ENCODE measurements around the gene C17orf113. TPM values are rescaled to one million over a fixed set of nuclear protein-coding genes. Genes with fewer than 3 reads are reported as not detected.

C17orf113 gene
- total RNA-seq, 1 experiment from 2014 or later, result 2.3 TPM

DNA sequence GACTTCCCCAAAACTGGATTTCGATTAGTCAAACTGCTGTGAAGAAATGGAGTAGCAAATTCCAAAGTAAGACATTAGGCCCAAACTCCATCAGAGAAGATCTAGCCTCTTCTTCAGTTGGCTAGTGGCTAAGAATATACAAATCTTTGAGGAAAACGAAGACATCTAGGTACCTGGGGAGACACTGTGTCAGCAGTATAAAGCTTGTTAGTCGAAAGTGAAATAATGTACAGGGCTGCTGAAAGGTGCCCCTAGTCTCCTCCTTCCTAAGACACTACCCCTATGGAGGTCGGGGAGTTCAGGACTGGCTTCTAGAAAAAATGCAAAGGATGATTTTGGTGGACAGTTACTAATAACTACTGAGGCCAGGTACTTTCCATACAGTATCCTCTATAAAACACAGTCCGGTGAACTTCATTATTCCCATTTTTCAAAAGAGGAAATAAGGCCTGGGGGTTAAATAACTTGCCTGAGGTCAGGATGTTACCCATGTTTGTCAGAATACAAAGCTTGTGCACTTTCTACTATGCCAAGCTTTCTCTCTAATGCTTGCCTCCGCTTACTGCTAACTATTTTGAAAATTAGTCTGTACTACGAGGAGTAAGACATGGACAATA is 48.1 kb downstream of the C17orf113 start:
- TF ChIP-seq RAD21 (IDR thresholded peaks at IDR 0.05; ENCODE audit: low read depth), result no peak
- no peak for TF ChIP-seq JUND (IDR thresholded peaks at IDR 0.05)
- TF ChIP-seq SP1 (IDR thresholded peaks at IDR 0.05; ENCODE audit: low read depth), result no peak
- Histone ChIP-seq H3K4me1 (ENCODE audit: control insufficient read depth in 1 of 2, insufficient read depth in 2 of 2, low read length in 2 of 2) (peaks cover 6 to 23% of the 10 kb centered on the region in 2 experiments), H3K9ac (ENCODE audit: low read length) (no peak overlapping the region), H4K20me1 (ENCODE audit: insufficient read depth) (peaks cover 8% of the 10 kb centered on the region; the same call in 1 of the 2 replicates), H3K4me2 (ENCODE audit: low read length) (no peak overlapping the region), H3K9me2 (ENCODE audit: insufficient read depth) (no peaks in the 10 kb centered on the region), H3K36me3 (ENCODE audit: control insufficient read depth in 1 of 2, insufficient read depth in 2 of 2, low read length in 2 of 2) (peaks cover 19 to 20% of the 10 kb centered on the region in 2 experiments), H3K27ac (ENCODE audit: low read depth, low read length) (no peak overlapping the region), H2AFZ (ENCODE audit: low read depth, low read length, poor library complexity, severe bottlenecking) (no peak overlapping the region), H3K27me3 (ENCODE audit: insufficient read depth, low read length) (no peaks in the 10 kb centered on the region), H3K79me2 (ENCODE audit: insufficient read depth, low read length) (peaks cover 71% of the 10 kb centered on the region), H3K4me3 (replicated peaks in 1 of 2; ENCODE audit: low read depth in 1 of 2, low read length in 2 of 2) (no peak overlapping the region), H3K9me3 (ENCODE audit: control insufficient read depth in 1 of 2, insufficient read depth in 1 of 2, low read depth in 1 of 2, low read length in 2 of 2) (no peaks in the 10 kb centered on the region)
- DNase-seq (ENCODE audit: low read depth, low spot score), result no peak
- no peak for ATAC-seq
- RAD21 ChIA-PET (ENCODE audit: low non-redundant PET in 1 of 2, low total read pairs in 2 of 2, uncharacterized antibody in 2 of 2, unreplicated experiment in 2 of 2), result no interaction called here
- intact Hi-C loops (cut with micrococcal nuclease), result no loop called here
- BruUV-seq (replicated peaks), result no TSS peak
- POLR2A ChIA-PET, result interaction anchor here (1.3 kb wide), 1 partner anchor 18 kb away, joined by 3 read pairs; the partner anchor contains the start of gene NKIRAS2
- CTCF ChIA-PET, result no interaction called here

DNA sequence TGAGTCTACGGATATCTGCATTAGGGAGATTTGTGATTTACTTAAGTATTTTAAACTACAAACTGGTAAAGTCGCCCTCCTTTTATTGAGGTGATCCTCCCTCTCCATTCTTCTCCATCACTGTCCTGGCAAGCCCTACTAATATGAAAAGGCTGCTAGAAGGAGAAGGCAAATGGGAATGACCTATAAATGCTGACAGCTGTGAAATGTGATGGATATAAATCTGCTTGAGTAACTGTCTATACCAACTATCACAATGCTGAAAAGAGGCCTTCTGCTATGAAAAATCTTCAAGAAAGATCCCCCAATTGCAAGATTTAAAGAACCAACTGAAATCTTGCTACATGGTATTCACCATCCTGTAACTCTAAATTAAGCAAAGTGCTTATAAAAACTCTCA is 48.7 kb downstream of the C17orf113 start:
- no TSS peak for BruUV-seq (replicated peaks)
- POLR2A ChIA-PET, result interaction anchor here (1.3 kb wide), 1 partner anchor 18 kb away, joined by 3 read pairs; the partner anchor contains the start of gene NKIRAS2
- CTCF ChIA-PET, result no interaction called here

More for the DNA sequence above, 48.7 kb downstream of the C17orf113 start:
- H3K79me2 ChIP-seq (ENCODE audit: insufficient read depth, low read length), result peaks cover 65% of the 10 kb centered on the region
- DNase-seq (ENCODE audit: low read depth, low spot score) (no peak), ATAC-seq (no peak)
- peaks cover 12 to 29% of the 10 kb centered on the region in 2 experiments for H3K4me1 ChIP-seq (ENCODE audit: control insufficient read depth in 1 of 2, insufficient read depth in 2 of 2, low read length in 2 of 2)
- H3K36me3 ChIP-seq (ENCODE audit: control insufficient read depth in 1 of 2, insufficient read depth in 2 of 2, low read length in 2 of 2), result peaks cover 19 to 25% of the 10 kb centered on the region in 2 experiments
- H3K9me3 ChIP-seq (ENCODE audit: control insufficient read depth in 1 of 2, insufficient read depth in 1 of 2, low read depth in 1 of 2, low read length in 2 of 2), result no peaks in the 10 kb centered on the region
- H3K9ac ChIP-seq (ENCODE audit: low read length), result no peak overlapping the region
- intact Hi-C loops (cut with micrococcal nuclease), result no loop called here
- peaks cover 13% of the 10 kb centered on the region; the same call in 1 of the 2 replicates for H4K20me1 ChIP-seq (ENCODE audit: insufficient read depth)
- H2AFZ ChIP-seq (ENCODE audit: low read depth, low read length, poor library complexity, severe bottlenecking), result no peak overlapping the region
- H3K9me2 ChIP-seq (ENCODE audit: insufficient read depth), result no peaks in the 10 kb centered on the region
- H3K4me3 ChIP-seq (replicated peaks in 1 of 2; ENCODE audit: low read depth in 1 of 2, low read length in 2 of 2), result no peak overlapping the region
- no peaks in the 10 kb centered on the region for H3K27me3 ChIP-seq (ENCODE audit: insufficient read depth, low read length)
- no peak overlapping the region for H3K27ac ChIP-seq (ENCODE audit: low read depth, low read length)
- RAD21 ChIA-PET (ENCODE audit: low non-redundant PET in 1 of 2, low total read pairs in 2 of 2, uncharacterized antibody in 2 of 2, unreplicated experiment in 2 of 2), result no interaction called here
- no peak overlapping the region for H3K4me2 ChIP-seq (ENCODE audit: low read length)
- TF ChIP-seq, protein P1, sequence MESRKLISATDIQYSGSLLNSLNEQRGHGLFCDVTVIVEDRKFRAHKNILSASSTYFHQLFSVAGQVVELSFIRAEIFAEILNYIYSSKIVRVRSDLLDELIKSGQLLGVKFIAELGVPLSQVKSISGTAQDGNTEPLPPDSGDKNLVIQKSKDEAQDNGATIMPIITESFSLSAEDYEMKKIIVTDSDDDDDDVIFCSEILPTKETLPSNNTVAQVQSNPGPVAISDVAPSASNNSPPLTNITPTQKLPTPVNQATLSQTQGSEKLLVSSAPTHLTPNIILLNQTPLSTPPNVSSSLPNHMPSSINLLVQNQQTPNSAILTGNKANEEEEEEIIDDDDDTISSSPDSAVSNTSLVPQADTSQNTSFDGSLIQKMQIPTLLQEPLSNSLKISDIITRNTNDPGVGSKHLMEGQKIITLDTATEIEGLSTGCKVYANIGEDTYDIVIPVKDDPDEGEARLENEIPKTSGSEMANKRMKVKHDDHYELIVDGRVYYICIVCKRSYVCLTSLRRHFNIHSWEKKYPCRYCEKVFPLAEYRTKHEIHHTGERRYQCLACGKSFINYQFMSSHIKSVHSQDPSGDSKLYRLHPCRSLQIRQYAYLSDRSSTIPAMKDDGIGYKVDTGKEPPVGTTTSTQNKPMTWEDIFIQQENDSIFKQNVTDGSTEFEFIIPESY (IDR thresholded peaks at IDR 0.05; ENCODE audit: extremely low read depth, insufficient replicate concordance, low read length), result no peak
- no peak for TF ChIP-seq FOSL1 (IDR thresholded peaks at IDR 0.05; ENCODE audit: low read depth)
- no peak for TF ChIP-seq ZNF274 (IDR thresholded peaks at IDR 0.05; ENCODE audit: low read depth, low read length)
- TF ChIP-seq YY1 (IDR thresholded peaks at IDR 0.05; ENCODE audit: extremely low read depth, insufficient replicate concordance, low read depth, low read length), result no peak
- TF ChIP-seq, protein P2, sequence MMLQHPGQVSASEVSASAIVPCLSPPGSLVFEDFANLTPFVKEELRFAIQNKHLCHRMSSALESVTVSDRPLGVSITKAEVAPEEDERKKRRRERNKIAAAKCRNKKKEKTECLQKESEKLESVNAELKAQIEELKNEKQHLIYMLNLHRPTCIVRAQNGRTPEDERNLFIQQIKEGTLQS (IDR thresholded peaks at IDR 0.05), result no peak
- no peak for TF ChIP-seq EZH2 (IDR thresholded peaks at IDR 0.05)
- TF ChIP-seq, protein P3, sequence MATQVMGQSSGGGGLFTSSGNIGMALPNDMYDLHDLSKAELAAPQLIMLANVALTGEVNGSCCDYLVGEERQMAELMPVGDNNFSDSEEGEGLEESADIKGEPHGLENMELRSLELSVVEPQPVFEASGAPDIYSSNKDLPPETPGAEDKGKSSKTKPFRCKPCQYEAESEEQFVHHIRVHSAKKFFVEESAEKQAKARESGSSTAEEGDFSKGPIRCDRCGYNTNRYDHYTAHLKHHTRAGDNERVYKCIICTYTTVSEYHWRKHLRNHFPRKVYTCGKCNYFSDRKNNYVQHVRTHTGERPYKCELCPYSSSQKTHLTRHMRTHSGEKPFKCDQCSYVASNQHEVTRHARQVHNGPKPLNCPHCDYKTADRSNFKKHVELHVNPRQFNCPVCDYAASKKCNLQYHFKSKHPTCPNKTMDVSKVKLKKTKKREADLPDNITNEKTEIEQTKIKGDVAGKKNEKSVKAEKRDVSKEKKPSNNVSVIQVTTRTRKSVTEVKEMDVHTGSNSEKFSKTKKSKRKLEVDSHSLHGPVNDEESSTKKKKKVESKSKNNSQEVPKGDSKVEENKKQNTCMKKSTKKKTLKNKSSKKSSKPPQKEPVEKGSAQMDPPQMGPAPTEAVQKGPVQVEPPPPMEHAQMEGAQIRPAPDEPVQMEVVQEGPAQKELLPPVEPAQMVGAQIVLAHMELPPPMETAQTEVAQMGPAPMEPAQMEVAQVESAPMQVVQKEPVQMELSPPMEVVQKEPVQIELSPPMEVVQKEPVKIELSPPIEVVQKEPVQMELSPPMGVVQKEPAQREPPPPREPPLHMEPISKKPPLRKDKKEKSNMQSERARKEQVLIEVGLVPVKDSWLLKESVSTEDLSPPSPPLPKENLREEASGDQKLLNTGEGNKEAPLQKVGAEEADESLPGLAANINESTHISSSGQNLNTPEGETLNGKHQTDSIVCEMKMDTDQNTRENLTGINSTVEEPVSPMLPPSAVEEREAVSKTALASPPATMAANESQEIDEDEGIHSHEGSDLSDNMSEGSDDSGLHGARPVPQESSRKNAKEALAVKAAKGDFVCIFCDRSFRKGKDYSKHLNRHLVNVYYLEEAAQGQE (IDR thresholded peaks at IDR 0.05; ENCODE audit: low read depth), result no peak

Measured in HCT116 (cell line).